H1 (cell line): ENCODE data around the gene CELF4. TPM values are rescaled to one million over a fixed set of nuclear protein-coding genes. Genes with fewer than 3 reads are reported as not detected.

ENCODE experiments used
- CBX8 ChIP-seq: fragments of 300-800, 300-1000 bp; sonication (generic); IDR thresholded peaks from 2 replicates; pipeline ENCODE4 v1.7.1; 2016; ENCODE audit warnings: low read depth, low read length, borderline replicate concordance
- POLR2AphosphoS5 ChIP-seq: IDR thresholded peaks from 2 replicates; pipeline ENCODE4 v1.6.1; 2011; ENCODE audit warnings: low read depth, low read length
- YY1 ChIP-seq: IDR thresholded peaks from 2 replicates; pipeline ENCODE4 v1.6.1; 2011; ENCODE audit warnings: low read depth, mild to moderate bottlenecking, low read length
- polyA plus RNA-seq, 7 experiments: library from polyadenylated mRNA; depleted of rRNA in 3 of 7; stranded (reverse) in 5 of 7; unstranded in 2 of 7; fragments of >200 nt in 5 of 7; fragments of 200-250 nt in 2 of 7; gene quantifications; 1 replicate in 5 of 7; 2 replicates in 1 of 7; 4 replicates in 1 of 7; pipeline versions ENCODE4 v1.2.1 to v1.2.3, GENCODE V29; 2011 to 2013; ENCODE audit warnings: missing spikeins in 2 of 7, mixed read lengths in 2 of 7
- total RNA-seq: library from RNA; stranded (reverse); fragmentation: NEBNext Ultra II Directional; extraction: Animal tissue kit (Norgen Biotek cat#: 25700); gene quantifications from 2 replicates; pipeline ENCODE4 v1.2.1, GENCODE V29; 2021

The CELF4 gene
- total and polyA plus RNA-seq, 2 of the 8 experiments (the other 6 are each of a cell fraction or from before 2014, with no cell fraction given): 1.6 to 3.4 TPM

DNA sequence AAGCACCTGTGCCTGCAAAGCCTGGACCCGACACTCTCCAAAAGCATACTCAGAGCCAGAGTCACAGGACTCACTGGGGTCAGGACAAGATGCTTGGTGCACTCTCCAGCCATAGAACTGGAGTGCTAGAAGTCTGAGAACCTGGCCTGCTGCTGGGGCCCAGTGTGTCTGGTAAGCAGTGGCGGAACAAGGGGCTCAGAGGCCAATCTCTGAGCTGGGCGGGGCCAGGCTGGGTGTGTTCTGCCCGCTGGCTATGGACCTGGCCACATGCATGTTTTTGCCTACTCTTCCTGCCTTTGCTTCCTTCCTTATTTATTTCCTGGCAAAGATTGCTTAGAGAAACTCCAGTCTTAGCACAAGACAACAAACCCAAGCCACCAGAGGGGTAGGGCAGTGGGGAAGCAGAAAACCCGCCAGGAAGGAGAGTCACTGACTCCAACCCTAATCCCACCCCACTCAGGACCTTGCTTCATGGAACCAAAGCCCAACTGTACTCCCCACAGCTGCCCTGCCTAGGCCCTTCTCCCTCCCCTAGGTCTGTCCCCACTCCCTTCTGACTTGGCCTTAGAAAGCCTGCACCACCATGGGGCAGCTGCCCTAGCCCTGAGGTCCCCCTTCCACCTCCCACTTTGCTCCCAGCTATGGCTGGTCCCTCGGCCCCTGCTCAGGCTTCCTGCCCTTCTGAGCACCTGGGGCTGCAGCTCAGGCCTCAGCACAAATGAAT is 315.5 kb downstream of the CELF4 start (continued):
- TF ChIP-seq CBX8 (no peak), POLR2AphosphoS5 (no peak), YY1 (no peak)
